GM18520 (cell line): ENCODE data around the gene C22orf23.

Experiments used
- ATAC-seq: cut with Tn5 transposase; IDR thresholded peaks from one replicate; pipeline ENCODE4 v1.9.1; 2021; ENCODE audit not compliant: unreplicated experiment

Gene C22orf23

DNA sequence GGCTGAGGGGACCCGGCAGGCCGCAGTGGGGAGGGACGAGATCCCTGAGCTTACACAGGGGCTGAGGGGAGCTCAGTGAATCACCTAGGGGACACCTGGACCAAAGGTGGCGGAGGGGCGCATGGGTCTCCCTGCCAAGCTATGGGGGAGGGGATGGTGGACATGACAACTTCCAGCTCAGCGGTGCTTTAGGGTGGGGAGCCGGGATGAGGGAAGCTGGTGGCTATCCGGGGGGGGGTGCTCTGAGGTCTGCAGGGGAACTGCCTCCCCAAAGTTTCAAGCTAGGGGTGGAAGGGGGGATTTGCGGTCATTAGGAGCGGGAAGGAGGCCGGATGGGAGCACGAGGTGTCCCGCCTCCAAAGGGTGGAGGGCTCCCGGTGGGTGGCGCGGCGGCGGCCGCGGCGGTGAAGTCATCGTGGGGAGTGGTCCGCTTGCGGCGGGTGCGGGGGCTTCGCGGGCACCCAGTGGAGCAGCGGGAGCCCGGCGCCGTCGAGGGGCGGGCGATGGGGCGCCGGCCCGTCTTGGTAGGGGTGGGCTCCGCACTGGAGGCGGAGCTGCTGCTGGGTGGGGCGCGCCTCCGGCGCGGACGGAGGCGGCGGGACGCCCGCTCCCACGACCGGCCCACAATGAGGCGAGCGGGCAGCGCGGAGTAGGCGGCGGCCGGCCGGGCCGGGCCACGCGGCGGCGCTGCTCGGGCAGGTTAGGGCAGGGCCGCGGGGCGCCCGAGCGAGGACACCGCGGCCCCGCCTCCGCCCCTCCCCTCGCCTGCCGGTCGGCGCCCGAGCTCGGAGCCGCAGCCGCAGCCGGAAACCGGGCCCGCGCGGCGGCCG lies 47.7 kb downstream of the C22orf23 start, which contains the start of gene MICALL1:
Gene MICALL1 (plus strand): TSS at position 764 of the 830 bp plus-strand sequence. CDS start 126 bp downstream, outside the sequence.
- ATAC-seq, result peak; percentile 72

- ATAC-seq, result no peak
Observed at GRCh38 chr22:37904572-37905533, 48.5 kb downstream of the C22orf23 start.

- no peak for ATAC-seq
Observed at GRCh38 chr22:37898441-37899181, 54.8 kb downstream of the C22orf23 start.

DNA sequence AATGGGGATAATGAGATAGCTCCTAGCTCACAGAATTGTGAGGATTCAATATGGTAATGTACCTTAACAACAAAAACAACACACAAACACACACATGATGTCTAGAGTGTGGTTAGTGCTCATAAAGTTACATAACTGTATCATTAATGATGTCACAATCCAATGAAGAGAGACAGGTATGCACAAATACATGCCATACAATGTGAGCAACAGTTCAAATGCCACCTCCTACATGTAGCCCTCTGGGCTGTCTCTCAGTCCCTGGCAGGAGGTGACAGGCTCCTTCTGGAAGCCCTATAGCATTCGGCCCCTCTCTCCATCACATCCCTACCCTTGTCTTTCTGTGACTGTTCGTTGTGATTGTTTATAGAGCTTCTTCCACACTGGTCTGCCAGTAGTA lies 55.6 kb downstream of the C22orf23 start:
- no peak for ATAC-seq

DNA sequence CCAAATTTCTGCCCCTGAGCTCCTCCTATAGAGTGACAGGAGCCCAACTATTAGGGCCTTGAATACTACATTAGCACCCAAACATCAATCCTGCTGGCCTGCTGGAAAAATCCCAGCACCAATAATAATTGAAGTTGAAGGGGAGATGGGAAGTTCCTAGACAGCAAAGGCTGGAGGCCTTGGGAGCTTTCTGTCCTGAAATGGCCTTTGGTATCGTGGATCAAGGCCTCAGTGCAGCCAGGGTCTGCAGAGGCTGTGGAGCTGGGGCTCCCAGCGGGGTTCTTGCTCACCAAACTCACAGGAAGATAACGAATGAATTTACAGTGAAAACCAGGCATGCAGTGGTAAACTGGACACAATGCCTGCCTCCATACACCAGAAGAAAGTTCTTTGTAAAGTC lies 56.5 kb downstream of the C22orf23 start:
- no peak for ATAC-seq

DNA sequence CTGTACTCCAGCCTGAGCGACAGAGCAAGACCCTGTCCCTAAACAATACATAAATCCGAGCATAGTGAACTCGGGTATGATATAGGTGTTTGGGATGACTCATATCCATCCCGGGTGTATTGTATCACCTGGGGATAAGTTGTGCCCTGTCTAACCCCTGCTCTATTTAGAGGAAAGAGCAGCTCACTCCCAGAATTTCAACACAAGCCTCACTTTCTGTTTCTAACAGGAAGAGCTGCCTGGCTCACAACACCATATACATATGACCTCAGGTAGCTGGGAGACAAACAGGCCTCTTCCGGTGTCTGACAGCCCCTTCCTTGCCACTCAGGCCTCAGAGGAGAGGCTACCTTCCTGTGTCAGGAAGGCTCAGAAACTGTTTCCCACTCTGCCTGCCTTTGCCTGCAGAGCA lies 57.2 kb downstream of the C22orf23 start:
- no peak for ATAC-seq

DNA sequence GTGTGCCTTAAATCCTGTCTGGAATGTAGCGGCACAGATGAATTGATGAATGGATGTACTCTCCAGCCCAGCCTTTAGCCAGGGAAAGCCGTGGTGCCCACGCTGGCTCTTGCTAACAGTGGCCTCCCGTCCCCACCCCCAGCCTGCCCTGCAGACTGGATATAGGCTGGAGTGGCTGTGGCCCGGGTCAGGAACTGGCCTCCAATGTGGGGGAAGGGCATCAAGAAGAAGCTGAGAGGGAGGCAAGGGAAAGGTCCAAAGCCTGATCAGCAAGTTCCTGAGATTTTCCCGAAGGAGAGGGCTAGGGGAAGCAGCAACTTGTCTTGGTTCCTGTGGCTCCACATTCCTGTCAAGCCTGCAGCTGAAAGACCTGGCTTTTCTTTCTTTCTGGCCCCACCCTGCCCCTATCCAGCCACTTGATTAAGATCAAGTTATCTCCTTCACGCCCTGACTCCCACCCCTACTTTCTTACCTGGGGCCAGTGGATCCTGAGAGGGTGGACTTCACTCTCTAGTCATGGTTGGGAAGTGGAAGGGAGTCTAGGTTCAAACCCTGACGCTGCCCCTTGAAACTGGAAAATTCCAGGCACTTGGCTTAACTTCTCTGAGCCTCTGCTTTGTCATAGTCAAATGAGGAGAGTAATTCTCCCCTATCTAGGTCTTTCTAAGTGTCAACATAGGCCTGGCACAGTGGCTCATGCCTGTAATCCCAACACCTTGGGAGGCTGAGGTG lies 58.3 kb downstream of the C22orf23 start:
- no peak for ATAC-seq

- ATAC-seq, result no peak
Observed at GRCh38 chr22:37893583-37893983, 59.8 kb downstream of the C22orf23 start.
